ENCODE results near the gene KNDC1.
"Not testable (repeated sequence)": the region's sequence is repeated elsewhere in the genome, so short reads cannot be mapped to it uniquely, and the experiment has no call there.

Gene KNDC1

DNA sequence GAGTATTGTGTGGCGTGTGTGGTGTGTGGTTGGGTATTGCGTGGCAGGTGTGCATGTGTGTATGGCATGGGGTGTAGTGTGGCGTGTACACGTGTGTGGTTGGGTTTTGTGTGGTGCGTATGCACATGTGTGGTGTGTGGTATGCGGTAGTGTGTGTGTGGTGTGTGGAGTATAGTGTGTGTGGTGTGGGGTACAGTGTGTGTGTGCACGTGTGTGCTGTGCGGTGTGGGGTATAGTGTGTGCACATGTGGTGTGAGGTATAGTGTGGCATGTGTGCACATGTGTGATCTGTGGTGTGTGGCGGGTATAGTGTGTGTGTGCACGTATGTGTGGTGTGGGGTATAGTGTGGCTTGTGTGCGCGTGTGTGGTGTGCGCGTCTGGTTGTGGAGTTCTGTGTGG is 49.1 kb downstream of the KNDC1 start:
- no peak for DNase-seq

DNA sequence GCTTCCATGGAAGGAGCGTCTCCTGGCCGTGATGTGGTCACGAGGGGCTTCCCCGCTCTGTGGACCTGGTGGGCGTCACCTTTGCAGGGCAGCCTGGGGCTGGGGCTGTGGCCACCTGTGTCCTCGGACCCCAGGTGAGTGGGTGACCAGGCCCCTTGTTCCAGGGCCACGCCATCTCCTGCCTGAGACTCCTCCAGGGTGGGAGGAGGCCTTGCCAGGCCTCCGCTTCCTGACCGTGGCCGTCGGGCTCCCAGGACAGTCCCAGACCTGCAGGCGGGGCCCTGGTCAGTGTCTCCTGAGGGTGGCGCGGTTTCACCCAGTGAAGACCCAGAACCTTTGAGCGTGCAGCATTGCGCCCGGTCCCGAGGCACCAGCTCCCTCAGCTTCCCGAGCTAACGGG is 49.6 kb downstream of the KNDC1 start:
- no peak for DNase-seq

DNA sequence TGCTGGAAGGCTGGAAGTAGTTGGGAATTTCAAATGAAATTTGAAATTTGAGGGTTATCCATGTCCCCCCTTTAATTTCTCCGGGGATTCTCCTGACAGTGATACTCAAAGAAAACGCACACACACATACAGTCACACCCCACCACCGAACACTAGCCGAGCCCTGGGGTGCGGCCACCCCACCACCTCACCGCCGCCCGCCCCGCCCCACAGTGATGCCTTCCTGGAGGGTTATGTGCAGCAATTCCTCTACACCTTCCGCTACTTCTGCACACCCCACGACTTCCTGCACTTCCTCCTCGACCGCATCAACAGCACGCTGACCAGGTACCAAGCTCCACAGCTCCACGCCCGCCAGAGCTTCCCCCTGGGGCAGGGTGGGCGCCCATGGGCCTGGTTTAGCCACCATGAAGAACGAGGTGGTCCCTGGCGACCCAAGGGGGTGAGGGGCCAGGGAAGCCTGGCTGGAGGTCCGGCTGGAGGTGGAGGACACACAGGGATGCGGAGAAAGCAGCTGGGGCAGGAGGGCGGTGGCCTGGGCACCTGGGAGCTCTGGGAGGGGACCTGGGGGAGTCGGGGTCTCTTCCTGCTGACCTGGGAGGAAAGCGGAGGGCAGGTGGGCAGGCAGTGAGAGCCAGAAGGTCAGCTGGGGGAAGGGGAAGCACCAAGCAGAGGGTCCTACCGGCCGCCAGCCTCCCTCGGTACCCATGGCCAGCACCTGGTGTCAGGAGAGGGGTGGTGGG is 50.5 kb downstream of the KNDC1 start:
- DNase-seq, result no peak

DNA sequence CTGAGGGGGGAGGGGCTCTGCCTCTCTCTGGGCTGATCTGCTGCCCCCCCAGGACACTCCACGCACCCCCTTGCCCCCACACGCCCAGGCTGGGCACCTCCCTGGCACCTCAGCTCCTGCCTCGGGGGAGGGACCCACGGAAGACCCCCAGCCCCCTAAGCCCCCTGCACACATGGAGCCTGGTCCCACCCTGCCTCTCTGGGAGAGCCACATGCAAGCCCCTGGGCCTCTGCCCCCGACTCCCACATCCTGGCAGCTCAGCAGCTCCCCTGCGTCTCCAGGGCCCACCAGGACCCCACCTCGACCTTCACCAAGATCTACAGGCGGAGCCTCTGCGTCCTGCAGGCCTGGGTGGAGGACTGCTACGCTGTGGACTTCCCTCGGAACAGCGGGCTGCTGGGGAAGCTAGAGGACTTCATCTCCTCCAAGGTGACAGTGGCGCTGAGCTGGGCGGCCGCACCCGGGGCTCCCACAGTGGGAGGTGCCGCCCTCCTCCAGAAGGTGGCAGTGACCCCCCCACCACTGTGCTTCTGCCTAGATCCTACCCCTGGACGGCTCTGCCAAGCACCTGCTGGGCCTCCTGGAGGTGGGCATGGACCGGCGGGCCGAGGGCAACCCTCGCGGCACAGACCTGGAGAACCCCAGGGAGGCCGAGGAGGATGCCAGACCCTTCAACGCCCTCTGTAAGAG is 51.3 kb downstream of the KNDC1 start:
- no peak for DNase-seq

DNA sequence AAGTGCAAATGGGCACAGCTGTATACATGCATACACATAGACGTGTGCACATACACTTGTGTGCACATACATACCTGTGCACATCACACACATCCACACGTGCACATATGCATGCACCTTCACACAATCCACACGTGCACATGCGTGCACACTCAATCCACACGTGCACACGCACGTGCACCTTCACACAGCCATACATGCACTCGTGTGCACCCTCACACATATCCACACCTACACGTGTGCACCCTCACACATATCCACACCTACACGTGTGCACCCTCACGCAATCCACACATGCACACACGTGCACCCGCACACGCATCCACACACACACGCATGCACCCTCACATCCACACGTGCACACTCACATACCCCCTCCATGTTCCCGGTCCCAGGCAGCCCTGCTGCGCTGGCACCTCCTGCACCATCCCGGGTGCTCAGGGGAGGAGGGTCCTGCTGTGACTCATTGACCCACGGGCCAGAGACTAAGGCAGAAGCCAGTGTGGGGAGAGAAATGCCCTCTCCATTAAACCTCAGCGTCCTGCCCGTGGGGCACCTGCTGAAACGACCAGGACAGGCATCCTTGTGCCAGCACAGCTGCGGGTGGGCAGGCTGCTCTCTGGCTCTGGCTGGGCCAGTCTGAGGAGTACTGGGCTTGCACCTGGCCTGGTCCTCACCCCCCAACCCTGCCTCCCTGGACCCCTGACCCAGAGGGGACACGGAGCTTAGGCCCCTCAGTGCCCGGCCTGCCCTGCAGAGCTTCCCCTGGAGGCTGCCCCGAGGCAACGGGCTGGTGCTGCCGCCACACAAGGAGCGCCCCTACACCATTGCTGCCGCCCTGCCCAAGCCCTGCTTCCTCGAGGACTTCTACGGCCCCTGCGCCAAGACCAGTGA is 52.2 kb downstream of the KNDC1 start:
- DNase-seq, result no peak

DNA sequence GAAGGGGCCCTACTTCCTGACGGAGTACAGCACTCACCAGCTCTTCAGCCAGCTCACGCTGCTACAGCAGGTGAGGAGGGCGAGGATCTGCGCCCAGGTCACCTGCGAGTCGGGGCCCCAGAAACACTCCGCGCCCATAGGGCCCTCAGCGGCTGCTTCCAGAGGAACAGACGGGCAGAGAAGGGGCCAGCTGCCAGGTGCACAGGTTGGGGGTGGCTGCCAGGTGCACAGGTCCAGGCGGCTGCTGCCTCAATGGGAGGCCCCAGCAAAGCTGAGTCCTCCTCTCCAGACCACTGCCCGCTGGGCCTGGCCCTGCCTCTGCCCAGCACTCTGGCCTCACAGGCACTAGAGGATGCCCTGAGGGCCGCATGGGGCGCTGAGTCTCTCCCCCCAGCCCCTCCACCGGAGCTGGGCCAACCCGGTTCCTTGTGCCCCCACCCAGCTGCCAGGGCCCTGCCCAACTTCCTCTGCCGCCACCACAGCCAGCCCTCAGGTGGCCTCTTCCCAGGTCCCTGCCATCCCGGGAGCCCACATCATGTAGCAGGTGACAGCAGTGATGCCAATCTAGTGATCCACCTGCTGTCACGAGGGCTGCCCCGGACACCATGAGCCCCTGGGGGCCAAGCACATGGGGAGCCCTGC is 53.0 kb downstream of the KNDC1 start:
- DNase-seq, result no peak

DNA sequence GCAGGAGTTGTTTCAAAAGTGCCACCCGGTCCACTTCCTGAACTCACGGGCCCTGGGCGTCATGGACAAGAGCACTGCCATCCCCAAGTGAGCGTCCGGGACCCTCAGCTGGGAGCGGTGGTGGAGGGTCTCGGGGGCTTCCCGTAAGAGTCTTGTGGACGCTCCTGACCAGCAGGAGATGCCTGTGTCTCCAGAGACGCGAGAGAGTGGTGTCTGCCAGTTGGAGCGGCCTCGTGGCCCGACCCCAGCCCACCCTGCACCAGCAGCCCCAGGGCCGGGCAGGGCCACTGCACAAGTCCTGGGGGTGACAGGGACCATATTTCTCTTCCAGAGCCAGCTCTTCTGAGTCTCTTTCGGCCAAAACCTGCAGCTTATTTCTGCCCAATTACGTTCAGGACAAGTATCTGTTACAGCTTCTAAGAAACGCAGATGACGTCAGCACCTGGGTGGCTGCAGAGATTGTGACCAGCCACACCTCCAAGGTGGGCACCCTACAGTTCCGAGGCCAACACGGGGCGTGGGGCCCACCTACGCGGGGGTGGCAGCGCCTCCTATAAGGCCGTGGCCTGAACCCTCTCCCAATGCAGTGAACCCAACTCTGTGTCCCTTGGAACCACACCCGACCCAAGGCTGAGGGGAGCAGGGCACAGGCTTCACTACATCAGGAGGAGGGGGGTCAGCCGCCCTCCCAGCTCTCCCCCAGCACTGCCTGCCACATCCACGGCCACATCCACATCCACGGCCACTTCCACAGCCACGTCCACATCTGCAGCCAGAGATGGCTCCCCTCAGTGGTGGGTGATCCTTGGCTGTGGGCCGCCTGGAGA is 53.8 kb downstream of the KNDC1 start:
- no peak for DNase-seq

DNA sequence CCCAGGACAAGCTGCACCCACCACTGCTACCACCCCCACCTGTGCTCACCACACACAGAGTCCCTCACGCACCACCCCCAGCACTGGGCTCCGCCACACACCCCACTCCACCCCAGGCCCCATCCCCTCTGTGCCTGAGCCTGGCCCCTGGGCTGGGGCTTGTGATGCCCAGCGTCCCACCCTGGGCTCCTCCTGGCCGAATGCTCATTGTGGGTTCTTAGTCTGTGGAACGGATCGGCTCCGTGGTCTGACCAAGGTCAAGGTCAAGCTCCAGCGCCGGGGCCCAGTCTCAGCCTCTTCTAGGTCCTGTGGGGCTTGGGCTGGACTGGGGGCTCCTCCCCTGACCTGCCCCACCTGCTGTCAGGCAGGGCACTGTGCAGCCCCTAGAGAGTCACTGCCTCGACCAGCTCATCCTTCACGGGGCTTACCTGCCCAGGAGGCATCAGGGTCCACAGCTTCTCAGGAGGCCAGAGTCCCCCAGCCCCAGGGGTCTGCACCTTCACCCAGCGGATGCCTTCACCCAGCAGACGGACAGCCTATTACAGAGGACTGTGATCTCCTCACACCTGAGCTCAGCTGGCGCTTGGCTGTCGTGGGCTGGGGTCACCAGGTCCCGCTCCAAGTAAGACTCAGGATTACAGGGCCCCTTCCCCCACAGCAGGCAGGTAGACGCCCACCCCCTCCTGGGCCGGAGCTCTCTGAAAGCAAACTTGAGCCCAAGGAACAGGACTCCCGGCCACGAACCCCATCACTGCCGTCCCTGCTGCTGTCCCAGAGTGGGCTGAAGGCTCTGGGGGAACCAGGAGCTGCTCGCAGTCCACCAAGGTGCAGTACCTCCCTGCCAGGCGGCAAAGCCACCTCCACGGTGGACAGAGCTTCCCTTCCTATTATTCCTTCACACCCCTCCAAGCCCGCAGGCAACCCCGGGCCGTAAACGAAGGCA is 54.7 kb downstream of the KNDC1 start:
- DNase-seq, result no peak

DNA sequence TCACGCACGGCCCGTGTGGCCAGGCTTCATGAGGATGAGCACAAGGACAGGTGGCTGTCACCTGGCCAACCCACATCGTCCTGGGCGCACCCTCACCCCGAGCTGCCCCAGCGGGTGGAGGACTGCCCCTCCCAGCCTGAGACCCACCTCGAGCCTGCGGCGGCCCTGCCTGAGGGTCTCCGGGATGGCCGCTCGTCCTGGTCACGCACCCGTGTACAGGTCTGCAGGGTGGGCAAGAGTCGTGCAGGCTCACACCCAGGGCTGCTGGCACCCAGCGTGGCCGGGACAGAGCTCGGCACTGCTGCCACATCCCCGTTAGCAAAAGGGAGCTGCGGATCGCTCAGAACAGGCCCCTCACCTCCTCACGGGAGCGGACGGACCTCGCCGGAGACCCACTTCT is 55.6 kb downstream of the KNDC1 start:
- DNase-seq, result no peak

DNA sequence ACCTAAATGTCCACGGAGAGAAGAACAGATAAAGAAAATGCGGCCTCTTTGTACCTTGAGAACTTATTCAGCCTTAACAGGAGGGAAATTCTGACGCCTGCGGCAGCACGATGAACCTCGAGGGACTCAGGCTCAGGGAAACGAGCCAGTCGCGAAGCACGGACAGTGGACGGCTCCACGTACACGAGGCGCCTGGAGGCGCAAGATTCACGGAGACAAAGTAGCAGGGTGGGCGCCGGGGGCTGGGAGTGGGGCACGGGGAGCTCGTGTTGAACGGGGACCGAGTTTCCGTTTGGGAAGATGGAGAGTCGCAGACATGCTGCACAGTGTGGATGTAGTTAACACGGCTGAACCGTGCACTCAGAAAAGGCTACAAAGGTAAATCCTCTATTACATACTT is 56.8 kb downstream of the KNDC1 start:
- no peak for DNase-seq

DNA sequence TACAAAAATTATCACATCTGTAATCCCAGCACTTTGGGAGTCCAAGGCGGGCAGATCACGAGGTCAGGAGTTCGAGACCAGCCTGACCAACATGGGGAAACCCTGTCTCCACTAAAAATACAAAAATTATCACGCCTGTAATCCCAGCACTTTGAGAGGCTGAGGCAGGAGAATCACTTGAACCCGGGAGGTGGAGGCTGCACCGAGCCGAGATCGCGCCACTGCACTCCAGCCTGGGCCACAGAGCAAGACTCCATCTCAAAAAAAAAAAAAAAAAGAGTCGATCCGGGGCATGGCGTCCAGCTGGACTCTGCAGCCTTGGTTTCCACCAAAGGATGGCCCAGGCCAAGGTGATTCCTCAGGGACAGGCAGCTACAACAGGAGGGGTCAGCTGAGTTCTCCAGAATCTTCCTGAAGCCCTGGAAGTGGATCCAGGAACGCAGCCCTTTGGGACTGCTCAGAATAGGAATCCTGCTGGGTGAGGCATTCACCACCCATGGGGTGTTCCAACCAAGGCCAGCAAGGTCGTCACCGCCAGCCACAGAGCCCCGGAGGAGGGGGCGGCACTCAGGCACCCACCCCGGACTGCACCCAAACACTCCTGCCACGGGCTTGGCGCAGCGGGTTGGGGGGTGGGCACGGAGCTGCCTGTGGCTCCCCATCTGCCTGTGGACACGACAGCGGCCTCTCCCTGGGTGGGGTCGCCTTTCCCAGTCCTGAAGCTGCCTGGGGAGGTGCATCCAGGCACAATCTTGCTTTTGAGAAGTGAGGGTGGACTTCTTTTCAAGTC is 58.0 kb downstream of the KNDC1 start:
- no peak for DNase-seq

DNA sequence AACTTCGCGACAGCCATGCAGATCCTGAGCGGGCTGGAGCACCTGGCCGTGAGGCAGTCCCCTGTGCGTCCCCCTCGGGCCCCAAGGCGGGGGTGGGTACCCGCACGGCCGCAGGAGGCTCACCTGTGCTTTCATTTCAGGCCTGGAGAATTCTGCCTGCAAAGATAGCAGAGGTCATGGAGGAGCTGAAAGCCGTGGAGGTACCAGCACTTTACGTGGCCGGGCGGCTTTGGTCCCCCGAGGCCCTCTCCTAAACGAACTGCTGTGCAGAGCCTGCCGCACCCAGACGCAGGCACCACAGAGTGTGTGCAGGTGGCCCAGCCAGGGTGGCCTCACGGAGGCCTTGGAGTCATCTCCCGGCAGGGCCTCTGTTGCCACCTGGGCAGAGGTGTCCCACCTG is 58.9 kb downstream of the KNDC1 start:
- no peak for DNase-seq

DNA sequence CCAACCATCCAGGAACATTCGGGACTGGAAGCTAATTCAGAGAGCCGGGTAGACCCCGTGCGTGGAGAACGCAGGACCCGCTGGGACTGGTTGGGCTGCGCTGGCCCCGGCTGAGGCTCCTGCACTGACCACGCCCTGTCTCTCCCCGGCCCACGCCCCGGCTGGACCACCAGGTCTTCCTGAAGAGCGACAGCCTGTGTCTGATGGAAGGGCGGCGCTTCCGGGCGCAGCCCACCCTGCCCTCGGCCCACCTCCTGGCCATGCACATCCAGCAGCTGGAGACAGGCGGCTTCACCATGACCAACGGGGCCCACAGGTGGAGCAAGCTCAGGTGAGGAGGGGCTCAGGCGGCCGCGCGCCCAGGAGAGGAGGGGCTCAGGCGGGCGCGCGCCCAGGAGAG is 59.8 kb downstream of the KNDC1 start:
- DNase-seq, result no peak

DNA sequence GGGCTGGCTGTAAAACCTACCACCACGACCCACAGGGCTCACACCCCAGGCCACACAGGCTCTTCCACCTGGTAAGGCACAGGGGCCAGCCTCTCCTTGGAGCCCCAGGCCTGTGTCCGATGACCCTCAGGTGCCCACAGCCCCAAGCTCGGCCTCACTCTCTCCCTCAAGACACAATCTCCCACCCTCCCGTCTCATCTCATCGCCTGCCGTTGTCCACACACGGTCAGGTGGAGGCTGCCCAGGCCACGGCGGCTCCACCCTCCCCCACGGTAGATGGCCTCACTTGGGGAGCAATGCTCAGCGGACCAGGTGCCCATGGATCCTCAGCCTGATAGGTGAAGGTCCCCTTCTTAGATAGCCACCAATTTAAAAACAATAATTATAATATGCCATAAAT is 61.3 kb downstream of the KNDC1 start:
- DNase-seq, result no peak

DNA sequence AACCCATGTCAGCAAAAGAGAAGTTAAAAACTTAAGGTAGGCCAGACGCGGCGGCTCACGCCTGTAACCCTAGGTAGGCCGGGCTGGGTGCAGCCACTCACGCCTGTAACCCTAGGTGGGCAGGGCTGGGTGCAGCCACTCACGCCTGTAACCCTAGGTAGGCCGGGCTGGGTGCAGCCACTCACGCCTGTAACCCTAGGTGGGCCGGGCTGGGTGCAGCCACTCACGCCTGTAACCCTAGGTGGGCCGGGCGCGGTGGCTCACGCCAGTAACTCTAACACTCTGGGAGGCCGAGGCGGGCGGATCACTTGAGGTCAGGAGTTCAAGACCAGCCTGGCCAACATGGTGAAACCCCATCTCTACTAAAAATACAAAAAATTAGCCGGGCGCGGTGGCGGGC is 61.7 kb downstream of the KNDC1 start:
- DNase-seq, result not testable (repeated sequence)

DNA sequence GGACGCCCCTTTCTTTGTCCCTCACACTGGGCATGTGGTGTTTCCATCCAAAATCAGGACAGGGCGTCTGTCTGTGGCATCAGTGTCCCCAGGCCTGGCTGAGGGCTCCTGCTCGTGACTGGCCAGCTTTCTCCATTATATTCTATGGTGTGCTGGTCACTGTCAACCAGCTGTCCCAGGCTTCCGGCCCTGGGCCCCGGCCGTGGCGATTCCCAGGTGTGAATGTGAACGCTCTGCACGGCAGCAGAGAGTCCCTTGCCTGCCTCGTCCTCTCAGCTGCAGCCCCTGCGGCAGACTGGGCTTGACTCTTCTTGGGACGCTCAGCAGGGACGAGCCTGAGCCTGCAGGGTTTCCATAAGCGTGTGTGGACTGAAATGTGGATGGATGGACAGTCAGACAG is 64.1 kb downstream of the KNDC1 start:
- DNase-seq, result no peak

DNA sequence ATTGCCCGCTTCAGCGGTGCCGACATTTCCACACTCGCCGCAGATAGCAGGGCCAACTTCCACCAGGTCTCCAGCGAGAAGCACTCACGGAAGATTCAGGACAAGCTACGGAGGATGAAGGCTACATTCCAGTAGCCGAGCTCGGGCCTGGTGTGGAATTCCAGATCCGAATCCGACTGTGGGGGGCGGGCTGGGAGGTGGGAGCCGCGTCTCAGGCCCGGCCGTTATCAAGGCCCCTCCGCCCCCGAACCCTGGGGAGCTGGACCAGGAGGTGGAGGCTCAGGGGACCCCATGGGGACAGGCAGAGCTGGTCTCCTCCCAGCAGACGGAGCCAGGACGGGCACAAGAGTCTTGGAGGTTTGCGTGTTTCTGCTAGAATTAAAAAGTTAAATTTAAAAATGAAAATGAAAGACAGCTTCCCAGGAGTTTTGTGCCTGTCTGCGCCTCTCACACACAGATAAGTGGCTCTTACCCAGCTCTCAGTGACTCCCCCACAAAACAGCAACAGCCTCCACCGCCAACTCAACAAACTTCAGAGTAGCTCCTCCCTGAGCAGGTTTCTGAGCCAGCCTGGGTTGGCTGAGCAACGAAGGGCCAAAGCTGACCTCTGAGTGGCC is 64.8 kb downstream of the KNDC1 start:
- no peak for DNase-seq

DNA sequence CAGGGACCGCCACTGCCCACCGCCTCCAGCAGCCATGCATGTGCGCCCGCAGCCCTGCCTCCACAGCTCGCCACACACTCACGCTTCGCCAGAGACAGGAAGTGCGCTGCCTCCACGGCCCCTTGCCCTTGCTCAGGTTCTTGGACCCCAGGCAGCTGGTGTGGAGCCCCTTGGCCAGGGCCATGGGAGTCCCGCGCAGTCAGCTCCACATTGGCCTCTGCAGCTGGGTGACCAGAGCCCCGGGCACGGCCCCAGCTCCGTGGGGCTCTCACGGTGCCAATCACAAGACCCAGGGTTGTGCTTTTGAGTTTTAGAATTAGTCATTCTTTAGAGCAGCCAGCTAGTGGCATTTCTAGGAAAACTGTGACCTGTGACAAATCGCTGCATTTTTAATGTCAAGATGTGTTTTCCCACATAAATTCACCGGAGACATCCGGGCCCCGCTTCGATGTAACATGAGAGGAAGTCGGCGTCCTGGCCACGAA is 65.7 kb downstream of the KNDC1 start:
- DNase-seq, result no peak

DNA sequence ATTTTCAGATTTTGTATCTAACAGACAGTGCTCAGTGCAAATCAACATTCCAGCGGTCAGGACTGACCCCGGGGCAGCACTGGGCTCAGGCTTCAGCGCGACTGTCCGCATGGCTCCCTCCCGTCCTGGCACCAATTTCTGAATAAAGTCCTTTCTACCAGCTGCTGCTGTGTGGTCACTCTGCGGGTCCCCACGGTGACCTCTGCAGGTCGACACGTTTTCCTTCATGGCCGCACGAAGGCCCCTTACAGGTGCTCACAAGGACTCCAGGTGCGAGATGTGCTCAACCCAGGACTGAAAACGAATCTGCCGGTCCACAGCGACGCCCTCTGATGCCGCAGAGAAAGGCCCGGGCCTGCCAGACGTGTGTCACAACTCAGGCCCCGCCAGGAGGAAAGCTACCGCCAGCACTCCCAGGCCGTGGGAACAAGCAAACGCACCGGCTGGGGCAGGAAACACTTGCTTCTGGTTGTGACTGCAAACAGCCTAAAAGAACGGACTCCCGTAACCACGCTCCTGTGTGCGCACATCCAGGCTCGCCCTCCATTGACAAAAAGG is 66.3 kb downstream of the KNDC1 start:
- DNase-seq, result peak; percentile 25
